Astrocyte (in vitro differentiated cells and primary cell): Measurements from ENCODE around the gene TSPAN19. TPM values are rescaled to one million over a fixed set of nuclear protein-coding genes. Genes with fewer than 3 reads are reported as not detected.

Experiments
- DNase-seq: peaks from one replicate; pipeline ENCODE4 v3.0.0-alpha.2; 2010; ENCODE audit warnings: low read depth
- FAIRE-seq: peaks from 2 replicates; lab custom pipeline; 2011; peaks lifted over from hg19 to GRCh38; lab: Jason Lieb, UNC
- H2AFZ ChIP-seq: 2 replicates; pipeline ENCODE4 v1.6.0; 2012; ENCODE audit warnings: low read depth, low read length, inconsistent platforms
- H3K27ac ChIP-seq: 2 replicates; pipeline ENCODE4 v1.5.1; 2011; ENCODE audit warnings: low read depth, low read length, inconsistent platforms
- H3K27me3 ChIP-seq: 2 replicates; pipeline ENCODE4 v1.6.0; 2011; ENCODE audit warnings: low read length, inconsistent platforms; ENCODE audit not compliant: insufficient read depth
- H3K36me3 ChIP-seq: 2 replicates; pipeline ENCODE4 v1.5.1; 2011; ENCODE audit warnings: low read length, inconsistent platforms; ENCODE audit not compliant: insufficient read depth
- H3K4me1 ChIP-seq: 2 replicates; pipeline ENCODE4 v1.5.1; 2011; ENCODE audit warnings: low read length, inconsistent platforms; ENCODE audit not compliant: insufficient read depth
- H3K4me2 ChIP-seq: 2 replicates; pipeline ENCODE4 v1.6.0; 2012; ENCODE audit warnings: low read length, inconsistent platforms
- H3K4me3 ChIP-seq: 2 replicates; pipeline ENCODE4 v1.5.1; 2011; ENCODE audit warnings: low read depth, mild to moderate bottlenecking, low read length, inconsistent platforms; ENCODE audit not compliant: insufficient read depth
- H3K79me2 ChIP-seq: 2 replicates; pipeline ENCODE4 v1.6.0; 2012; ENCODE audit warnings: mild to moderate bottlenecking, low read length, inconsistent platforms; ENCODE audit not compliant: insufficient read depth
- H3K9ac ChIP-seq: 2 replicates; pipeline ENCODE4 v1.6.0; 2012; ENCODE audit warnings: mild to moderate bottlenecking, low read length, inconsistent platforms
- H3K9me3 ChIP-seq: 2 replicates; pipeline ENCODE4 v1.5.1; 2012; ENCODE audit warnings: low read depth, mild to moderate bottlenecking, low read length, inconsistent platforms; ENCODE audit not compliant: insufficient read depth
- H4K20me1 ChIP-seq: 2 replicates; pipeline ENCODE4 v1.6.0; 2012; ENCODE audit warnings: low read length, inconsistent platforms; ENCODE audit not compliant: insufficient read depth
- H3K27ac Mint-ChIP-seq: one replicate; pipeline ENCODE4 v1.8.0; 2021; ENCODE audit warnings: mild to moderate bottlenecking, mixed read lengths; ENCODE audit not compliant: unreplicated experiment
- H3K27me3 Mint-ChIP-seq: one replicate; pipeline ENCODE4 v1.8.0; 2021; ENCODE audit warnings: low read depth, mixed read lengths; ENCODE audit not compliant: unreplicated experiment
- H3K36me3 Mint-ChIP-seq: one replicate; pipeline ENCODE4 v1.8.0; 2021; ENCODE audit warnings: low read depth, mixed read lengths; ENCODE audit not compliant: unreplicated experiment
- H3K4me1 Mint-ChIP-seq: one replicate; pipeline ENCODE4 v1.8.0; 2021; ENCODE audit warnings: low read depth, mixed read lengths; ENCODE audit not compliant: unreplicated experiment
- H3K4me3 Mint-ChIP-seq: one replicate; pipeline ENCODE4 v1.8.0; 2021; ENCODE audit warnings: mild to moderate bottlenecking, moderate library complexity, mixed read lengths; ENCODE audit not compliant: unreplicated experiment
- H3K9me3 Mint-ChIP-seq: one replicate; pipeline ENCODE4 v1.8.0; 2021; ENCODE audit warnings: mild to moderate bottlenecking, mixed read lengths; ENCODE audit not compliant: unreplicated experiment
- CTCF ChIP-seq: IDR thresholded peaks from 2 replicates; pipeline ENCODE4 v1.5.1; 2011; ENCODE audit warnings: low read depth, mild to moderate bottlenecking, inconsistent platforms, low read length, moderate library complexity; ENCODE audit not compliant: insufficient read depth
- EZH2 ChIP-seq: IDR thresholded peaks from 2 replicates; pipeline ENCODE4 v1.6.1; 2012; ENCODE audit warnings: mild to moderate bottlenecking, low read length, inconsistent platforms; ENCODE audit not compliant: insufficient read depth
- total RNA-seq: library from RNA; stranded (reverse); gene quantifications from 2 replicates; pipeline ENCODE4 v1.2.1, GENCODE V29; 2021

The TSPAN19 gene
- total RNA-seq, 1 donor from 2014 or later = not detected

- H3K9me3 Mint-ChIP-seq = no peaks in the 10 kb centered on the region
- DNase-seq (no peak), FAIRE-seq (no peak)
Measured at GRCh38 chr12:85059594-85059993, 23.5 kb upstream of the TSPAN19 start.

DNA sequence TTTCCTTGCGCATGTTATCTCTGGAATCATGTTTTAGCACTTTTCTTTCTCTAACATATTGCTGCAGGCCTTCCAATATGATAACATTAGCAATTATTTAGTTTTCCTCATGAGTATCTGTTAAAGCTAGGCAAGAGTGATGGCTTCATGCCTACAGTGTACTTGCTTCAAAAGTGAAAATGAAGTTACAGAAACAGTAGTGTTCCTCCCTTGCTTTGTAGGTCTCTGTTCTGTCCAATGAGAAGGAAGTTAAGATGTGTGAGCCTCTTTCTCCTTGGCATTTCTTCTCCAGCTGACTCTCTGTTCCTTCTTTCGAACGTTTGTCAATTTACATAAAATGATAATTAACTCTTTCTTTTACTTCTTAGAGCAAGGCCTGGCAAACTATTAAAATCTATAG is 22.3 kb upstream of the TSPAN19 start:
- H3K4me3 ChIP-seq = no peak overlapping the region
- H3K9ac ChIP-seq = no peak overlapping the region
- H3K27me3 ChIP-seq = no peaks in the 10 kb centered on the region
- H3K9me3 ChIP-seq = no peaks in the 10 kb centered on the region
- peaks cover 2% of the 10 kb centered on the region for H3K27me3 Mint-ChIP-seq
- FAIRE-seq (no peak), DNase-seq (no peak)
- H3K4me1 ChIP-seq = no peaks in the 10 kb centered on the region
- no peaks in the 10 kb centered on the region for H3K79me2 ChIP-seq
- no peak overlapping the region for H3K27ac ChIP-seq
- no peak overlapping the region for H3K27ac Mint-ChIP-seq
- no peak for TF ChIP-seq EZH2
- no peak for TF ChIP-seq CTCF
- no peaks in the 10 kb centered on the region for H3K36me3 ChIP-seq
- no peaks in the 10 kb centered on the region for H3K36me3 Mint-ChIP-seq
- no peak overlapping the region for H3K4me3 Mint-ChIP-seq
- no peaks in the 10 kb centered on the region for H4K20me1 ChIP-seq
- no peaks in the 10 kb centered on the region for H3K9me3 Mint-ChIP-seq
- no peak overlapping the region for H3K4me2 ChIP-seq
- no peak overlapping the region for H2AFZ ChIP-seq
- H3K4me1 Mint-ChIP-seq = no peaks in the 10 kb centered on the region

More at GRCh38 chr12:85059594-85059993, 23.5 kb upstream of the TSPAN19 start:
- no peaks in the 10 kb centered on the region for H3K4me1 ChIP-seq
- no peak overlapping the region for H3K9ac ChIP-seq
- no peaks in the 10 kb centered on the region for H3K36me3 ChIP-seq
- H3K4me3 Mint-ChIP-seq = no peak overlapping the region
- TF ChIP-seq CTCF (no peak), EZH2 (no peak)
- H3K9me3 ChIP-seq = no peaks in the 10 kb centered on the region
- no peaks in the 10 kb centered on the region for H3K27me3 ChIP-seq
- no peak overlapping the region for H3K4me2 ChIP-seq
- H4K20me1 ChIP-seq = no peaks in the 10 kb centered on the region
- no peak overlapping the region for H3K4me3 ChIP-seq
- H3K27ac ChIP-seq = no peak overlapping the region
- H3K79me2 ChIP-seq = no peaks in the 10 kb centered on the region
- H3K4me1 Mint-ChIP-seq = no peaks in the 10 kb centered on the region
- H3K27me3 Mint-ChIP-seq = peaks cover 2% of the 10 kb centered on the region
- H3K36me3 Mint-ChIP-seq = no peaks in the 10 kb centered on the region
- no peak overlapping the region for H3K27ac Mint-ChIP-seq
- no peak overlapping the region for H2AFZ ChIP-seq

GRCh38 chr12:85057370-85057963 is 21.4 kb upstream of the TSPAN19 start:
- no peaks in the 10 kb centered on the region for H3K9me3 Mint-ChIP-seq
- no peak overlapping the region for H3K27ac ChIP-seq
- H3K4me2 ChIP-seq = no peak overlapping the region
- H3K9me3 ChIP-seq = no peaks in the 10 kb centered on the region
- H3K4me1 ChIP-seq = no peaks in the 10 kb centered on the region
- H3K4me3 ChIP-seq = no peak overlapping the region
- H2AFZ ChIP-seq = no peak overlapping the region
- DNase-seq (peak; percentile 17), FAIRE-seq (no peak)
- H3K36me3 ChIP-seq = no peaks in the 10 kb centered on the region
- H3K36me3 Mint-ChIP-seq = no peaks in the 10 kb centered on the region
- H3K4me1 Mint-ChIP-seq = no peaks in the 10 kb centered on the region
- H3K9ac ChIP-seq = no peak overlapping the region
- H3K27me3 Mint-ChIP-seq = peaks cover 2% of the 10 kb centered on the region
- H3K4me3 Mint-ChIP-seq = no peak overlapping the region
- TF ChIP-seq CTCF = peak; percentile 78
- no peak for TF ChIP-seq EZH2
- H3K27ac Mint-ChIP-seq = no peak overlapping the region
- no peaks in the 10 kb centered on the region for H3K27me3 ChIP-seq
- no peaks in the 10 kb centered on the region for H3K79me2 ChIP-seq
- no peaks in the 10 kb centered on the region for H4K20me1 ChIP-seq
